AG09309 (cell line): ENCODE results near the gene RNF133.

Experiments
- DNase-seq: peaks from one replicate; pipeline ENCODE4 v3.0.0-alpha.2; 2010; ENCODE audit warnings: low read depth
- H3K4me3 ChIP-seq: 2 replicates; pipeline ENCODE4 v1.5.1; 2011; ENCODE audit warnings: mild to moderate bottlenecking, low read depth, low read length, moderate library complexity; ENCODE audit not compliant: control insufficient read depth
- CTCF ChIP-seq: IDR thresholded peaks from 2 replicates; pipeline ENCODE4 v1.5.1; 2011; ENCODE audit warnings: mild to moderate bottlenecking, low read depth, low read length, inconsistent platforms; ENCODE audit not compliant: insufficient read depth, control insufficient read depth; ENCODE audit errors: missing control alignments

The RNF133 gene

GRCh38 chr7:122710916-122711315 is 12.0 kb upstream of the RNF133 start:
- no peak for DNase-seq
- H3K4me3 ChIP-seq = no peak overlapping the region
- TF ChIP-seq CTCF = no peak

GRCh38 chr7:122709930-122710646 is 11.2 kb upstream of the RNF133 start:
- TF ChIP-seq CTCF = no peak
- no peak overlapping the region for H3K4me3 ChIP-seq
- DNase-seq = no peak

GRCh38 chr7:122706836-122707235 is 7.9 kb upstream of the RNF133 start:
- no peak overlapping the region for H3K4me3 ChIP-seq
- DNase-seq = no peak
- TF ChIP-seq CTCF = no peak

GRCh38 chr7:122702872-122703510 is 4.1 kb upstream of the RNF133 start, which contains the start of gene RNF148:
RNF148 (minus strand) TSS chr7:122702922; CDS start chr7:122702750, 172 bp downstream.
- no peak for DNase-seq
- H3K4me3 ChIP-seq = no peak within 1 kb of the TSS
- no peak for TF ChIP-seq CTCF

GRCh38 chr7:122695816-122696215 is 3.1 kb downstream of the RNF133 start:
- no peak for DNase-seq
- no peak for TF ChIP-seq CTCF
- no peak overlapping the region for H3K4me3 ChIP-seq

- DNase-seq = no peak
- H3K4me3 ChIP-seq = no peak overlapping the region
- no peak for TF ChIP-seq CTCF
Measured at GRCh38 chr7:122694697-122695096, 4.2 kb downstream of the RNF133 start.
